Measurements from ENCODE around the gene WNT3. TPM values are rescaled to one million over a fixed set of nuclear protein-coding genes. Genes with fewer than 3 reads are reported as not detected.

WNT3 gene
- total and polyA plus RNA-seq, 2 donors (not counting 1 experiment from before 2014, with no cell fraction given): 0.86 to 1.4 TPM

- peaks cover 0 to 4% (median 0%) of the 10 kb centered on the region in 3 donors for H3K9me3 ChIP-seq (ENCODE audit: control extremely low read depth in 1 of 3, control insufficient read depth in 2 of 3, insufficient read depth in 1 of 3, low read length in 2 of 3)
- peak overlapping the region; percentile 91 for H2AFZ ChIP-seq (ENCODE audit: insufficient read depth, low read depth, low read length, poor library complexity, severe bottlenecking)
- no peak for TF ChIP-seq EZH2 (IDR thresholded peaks at IDR 0.05; ENCODE audit: borderline replicate concordance, insufficient read depth, low read depth, low read length, poor library complexity, severe bottlenecking)
- no peak for TF ChIP-seq CTCF (IDR thresholded peaks at IDR 0.05)
- Mint-ChIP-seq H3K9me3 (ENCODE audit: insufficient read depth) (no peaks in the 10 kb centered on the region), H3K4me3 (peak overlapping the region; percentile 90), H3K27ac (peak overlapping the region; percentile 37), H3K27me3 (no peaks in the 10 kb centered on the region), H3K4me1 (peaks cover 31% of the 10 kb centered on the region)
- H3K27ac ChIP-seq (ENCODE audit: low read length in 2 of 2): peak overlapping the region in 1 of 2 donors; percentile 31
- peaks cover 0 to 29% (median 0%) of the 10 kb centered on the region in 4 experiments for H3K27me3 ChIP-seq (replicated peaks in 1 of 4; ENCODE audit: control extremely low read depth in 1 of 4, control insufficient read depth in 3 of 4, insufficient read depth in 4 of 4, low read length in 3 of 4)
- POLR2A ChIA-PET: no interaction called here
- H3K36me3 ChIP-seq (replicated peaks in 1 of 2; ENCODE audit: control extremely low read depth in 1 of 2, control insufficient read depth in 1 of 2, extremely low read depth in 1 of 2, insufficient read depth in 2 of 2, low read length in 1 of 2): no peaks in the 10 kb centered on the region
- peaks cover 25 to 46% of the 10 kb centered on the region in 2 donors for H3K4me1 ChIP-seq (ENCODE audit: control insufficient read depth in 2 of 2, insufficient read depth in 2 of 2, low read length in 2 of 2)
- CTCF ChIA-PET: interaction anchor here (0.8 kb wide), 1 partner anchor 22 kb away, joined by 3 read pairs; no protein-coding TSS in a partner anchor
- peak overlapping the region; percentile 73 for H3K9ac ChIP-seq (ENCODE audit: low read length)
- DNase-seq (no peak), ATAC-seq (ENCODE audit: low read depth) (no peak)
- no peaks in the 10 kb centered on the region for H4K20me1 ChIP-seq (ENCODE audit: control insufficient read depth, insufficient read depth, low read length, poor library complexity, severe bottlenecking)
- intact Hi-C loops (cut with micrococcal nuclease): no loop called here
- peak overlapping the region; percentile 44 to 86 (median 73) for H3K4me3 ChIP-seq (ENCODE audit: control extremely low read depth in 1 of 5, extremely low read depth in 1 of 5, insufficient read depth in 1 of 5, low read depth in 2 of 5, low read length in 4 of 5)
- peak overlapping the region; percentile 89 for H3K4me2 ChIP-seq (replicated peaks; ENCODE audit: low read depth, low read length, poor library complexity, severe bottlenecking)
- WGBS (ENCODE audit: insufficient coverage): 3% methylated on average over 10 of the region's 16 CpGs
- H3K79me2 ChIP-seq (ENCODE audit: control insufficient read depth, insufficient read depth, low read length): no peaks in the 10 kb centered on the region
These were observed 45.8 kb downstream of the WNT3 start for GRCh38 chr17:46772475-46773220.
